NCI-H1417 treated with DMSO at 0.1 percent for 48 hours (cell line): Measurements from ENCODE around the gene PPP1CA.

Experiments
- DNase-seq: peaks from one replicate; lab custom pipeline; 2025; lab: John Stamatoyannopoulos, UW

The PPP1CA gene

DNA sequence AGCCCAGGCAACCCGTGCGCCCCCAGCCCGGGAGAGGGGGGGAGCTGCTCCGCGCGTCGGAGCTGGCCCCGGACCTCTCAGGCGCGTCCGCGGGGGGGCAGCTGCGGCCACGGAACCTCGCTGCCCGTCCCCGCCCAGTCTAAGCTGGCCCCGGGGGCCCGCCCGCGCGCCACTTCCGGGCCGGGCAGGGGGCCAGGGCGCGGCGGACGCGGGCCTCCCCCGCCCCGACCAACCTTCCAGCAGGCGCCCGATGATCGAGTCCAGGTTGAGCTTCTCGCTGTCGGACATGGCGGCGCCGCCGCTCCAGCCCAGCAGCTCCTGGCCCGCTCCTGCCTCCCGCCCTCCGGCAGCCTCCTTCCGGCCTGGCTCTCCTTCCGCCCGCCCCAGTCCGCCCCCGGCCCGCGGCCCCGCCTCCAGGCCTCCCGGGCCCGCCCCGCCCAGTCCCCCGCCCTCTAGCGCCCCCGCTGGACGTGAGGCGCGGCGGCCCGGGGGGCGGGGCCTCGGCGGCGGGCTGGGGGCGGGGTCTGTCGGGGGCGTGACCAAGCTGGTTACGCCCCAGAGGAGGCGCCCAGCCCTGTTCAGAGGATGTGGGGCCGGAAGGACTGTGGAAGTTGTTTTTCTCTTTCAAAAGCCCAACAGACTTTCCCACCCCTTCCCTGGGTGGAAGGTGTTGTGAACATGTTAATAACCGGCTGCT is at the start of gene PPP1CA:
Gene PPP1CA (minus strand): TSS at position 364 of the 697 bp plus-strand sequence. CDS start 76 bp downstream, at position 288.
- DNase-seq: peak; percentile 62

DNA sequence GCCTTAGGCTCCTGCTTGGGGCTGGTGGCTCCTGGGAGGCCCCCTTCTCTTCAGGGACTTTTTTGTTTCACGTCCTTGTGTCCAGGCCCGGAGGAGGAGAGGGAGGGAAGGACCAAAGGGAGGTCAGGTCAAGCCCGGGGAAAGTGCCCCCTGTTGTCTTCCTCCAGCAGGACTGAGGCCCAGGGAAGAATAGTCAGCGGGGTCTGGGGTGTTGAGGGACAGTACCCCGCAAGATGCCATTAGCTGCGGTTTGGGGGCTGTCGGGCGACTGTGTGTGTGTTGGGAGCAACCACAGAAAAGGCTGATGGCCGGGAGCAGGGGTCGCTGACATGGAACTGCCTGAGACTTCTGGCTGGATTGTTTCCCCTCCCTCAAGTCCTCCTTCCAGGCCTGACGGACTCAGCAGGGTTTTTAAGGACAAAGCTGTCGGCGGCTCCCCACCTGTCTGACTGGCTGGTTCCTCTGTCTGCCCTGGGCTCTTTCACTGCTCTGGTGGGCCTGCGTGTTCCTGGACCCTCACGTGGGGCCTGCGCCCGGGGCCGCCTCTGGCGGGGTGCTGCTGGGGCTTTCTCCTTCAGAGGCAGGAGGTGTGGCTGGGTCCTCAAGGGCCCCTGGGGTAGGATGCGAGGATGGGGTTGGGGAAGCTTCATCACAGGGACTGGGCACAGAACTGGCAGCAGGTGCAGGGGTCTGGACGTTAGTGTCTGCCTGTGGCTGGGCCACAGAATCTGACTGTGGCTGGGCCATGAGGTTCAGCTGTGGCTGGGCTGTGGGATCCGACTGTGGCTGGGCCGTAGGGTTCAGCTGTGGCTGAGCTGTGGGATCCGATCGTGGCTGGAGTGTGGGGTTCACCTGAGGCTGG is 49.4 kb upstream of the PPP1CA start:
- DNase-seq: no peak

DNA sequence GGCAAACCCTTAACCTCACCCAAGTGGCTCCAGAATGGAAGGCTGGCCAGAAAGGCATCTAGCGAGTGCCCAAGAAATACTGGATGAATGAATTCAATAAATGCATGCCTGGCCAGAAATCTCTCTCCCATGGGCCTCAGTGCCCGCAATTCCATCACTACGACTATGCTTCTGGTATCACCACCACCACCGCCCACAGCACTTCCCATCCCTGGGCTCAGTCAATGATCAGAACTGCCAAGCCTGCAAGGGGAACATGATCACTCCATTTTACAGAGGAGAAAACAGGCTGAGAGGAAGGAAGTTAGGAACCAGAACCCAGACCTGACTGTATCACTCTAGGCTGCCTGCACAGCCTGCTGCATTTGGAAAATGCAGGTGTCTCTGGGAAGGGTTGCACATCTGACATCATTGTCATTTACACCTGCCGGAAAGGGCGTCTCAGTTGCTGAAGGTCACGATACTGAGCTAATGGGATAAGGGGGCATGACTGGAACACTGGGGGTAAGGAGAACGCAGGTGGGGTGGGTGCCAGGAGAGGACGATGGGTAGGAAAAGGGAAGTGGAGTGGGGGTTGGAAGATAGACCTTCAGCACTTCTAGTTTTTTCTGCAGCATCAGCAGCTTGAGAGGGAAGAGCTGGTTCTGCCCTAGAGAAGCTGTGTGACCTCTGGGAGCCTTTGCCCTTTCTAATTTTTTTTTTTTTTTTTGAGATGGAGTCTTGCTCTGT is 47.6 kb upstream of the PPP1CA start:
- no peak for DNase-seq

- no peak for DNase-seq
Measured at GRCh38 chr11:67448220-67448609, 46.6 kb upstream of the PPP1CA start.

- no peak for DNase-seq
Measured at GRCh38 chr11:67445515-67445914, 43.9 kb upstream of the PPP1CA start.

DNA sequence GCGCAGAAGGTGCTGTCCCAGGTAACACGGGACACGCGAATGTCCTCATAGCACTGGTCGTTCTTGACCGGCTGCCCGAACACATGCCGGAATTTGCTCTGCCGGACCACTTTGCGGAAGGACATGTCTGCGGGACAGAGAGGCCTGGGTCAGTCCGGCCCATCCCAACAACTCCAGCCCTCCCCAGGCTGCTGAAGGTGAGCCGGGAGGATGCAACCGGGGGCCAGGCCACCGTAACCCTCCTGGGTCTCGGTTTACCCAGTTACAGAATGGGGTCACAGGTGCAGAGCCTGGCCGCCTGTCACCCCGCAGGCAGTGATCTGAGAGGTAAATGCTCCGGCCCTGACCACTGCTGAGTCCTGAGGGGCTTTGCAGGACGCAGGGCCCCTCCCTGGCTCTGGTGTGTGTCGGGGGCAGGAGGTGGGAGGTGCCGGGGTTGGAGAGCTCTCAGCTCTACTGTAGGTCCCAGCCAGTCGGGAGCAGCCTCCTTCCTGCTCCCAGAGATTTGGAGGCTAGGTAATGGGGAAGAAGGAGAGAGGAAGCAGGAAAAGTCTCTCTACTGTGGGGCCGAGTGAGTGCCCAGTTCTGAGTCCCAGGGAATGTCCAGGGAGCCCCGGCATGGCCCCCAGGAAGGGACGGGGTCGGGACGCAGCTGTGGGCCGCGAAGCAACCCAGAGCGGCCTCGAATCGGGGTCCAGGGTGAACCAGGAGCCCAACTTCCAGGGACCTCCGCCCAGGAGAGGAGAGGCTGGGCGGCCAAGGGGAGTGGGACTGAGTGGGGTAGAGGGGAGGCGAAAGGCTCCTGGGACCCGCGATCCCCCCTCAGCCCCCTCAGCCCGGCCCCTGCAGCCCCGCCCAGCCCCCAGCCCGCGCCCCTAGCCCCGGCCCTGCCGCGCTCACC is 41.1 kb upstream of the PPP1CA start:
- no peak for DNase-seq

- DNase-seq: no peak
Measured at GRCh38 chr11:67441731-67442351, 40.2 kb upstream of the PPP1CA start.

GRCh38 chr11:67441098-67441563 is 39.5 kb upstream of the PPP1CA start:
- no peak for DNase-seq

GRCh38 chr11:67440229-67441097 is 38.8 kb upstream of the PPP1CA start:
- DNase-seq: no peak

DNA sequence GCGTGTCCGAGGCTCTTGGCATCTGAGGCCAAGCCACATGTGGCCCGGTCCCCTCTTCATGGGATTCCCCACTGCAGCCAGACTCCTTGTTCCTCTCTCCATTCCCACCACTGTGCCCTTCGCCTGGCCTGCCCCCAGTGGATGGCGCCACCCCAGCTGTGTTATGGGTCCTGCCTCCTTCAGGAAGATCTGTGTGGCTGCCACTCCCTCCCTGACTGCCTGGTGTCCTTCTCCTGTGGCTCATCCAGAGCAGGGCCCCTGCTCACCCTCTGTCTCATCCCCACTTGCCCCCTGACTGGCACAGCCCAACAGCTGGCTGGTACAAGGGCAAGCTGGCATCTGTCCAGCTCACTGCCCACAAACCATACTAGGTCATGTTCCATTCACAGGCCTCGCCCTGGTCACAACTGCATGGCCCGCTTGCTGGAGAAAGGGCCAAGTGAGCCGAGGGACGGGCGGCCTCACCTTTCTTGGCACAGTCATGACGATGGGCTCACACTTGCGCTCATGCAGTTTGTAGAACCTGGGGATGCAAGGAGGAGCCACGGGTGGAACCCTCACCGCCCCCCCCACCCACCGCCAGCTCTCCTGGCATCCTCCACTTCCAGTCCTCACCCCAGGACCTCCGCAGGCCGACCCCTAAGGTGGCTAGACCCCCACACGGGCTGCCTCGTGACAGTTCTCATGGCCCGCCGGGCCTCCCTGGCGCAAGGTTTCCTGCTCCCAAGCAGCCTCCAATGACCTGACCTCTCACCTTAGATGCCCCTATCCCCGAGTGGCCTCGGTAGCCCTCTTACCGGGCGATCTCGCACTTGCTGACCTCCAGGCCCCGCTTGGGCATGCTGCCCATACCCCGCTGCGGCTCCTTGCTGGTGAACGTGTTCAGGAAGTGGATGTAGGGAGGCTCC is 37.9 kb upstream of the PPP1CA start:
- DNase-seq: no peak

DNA sequence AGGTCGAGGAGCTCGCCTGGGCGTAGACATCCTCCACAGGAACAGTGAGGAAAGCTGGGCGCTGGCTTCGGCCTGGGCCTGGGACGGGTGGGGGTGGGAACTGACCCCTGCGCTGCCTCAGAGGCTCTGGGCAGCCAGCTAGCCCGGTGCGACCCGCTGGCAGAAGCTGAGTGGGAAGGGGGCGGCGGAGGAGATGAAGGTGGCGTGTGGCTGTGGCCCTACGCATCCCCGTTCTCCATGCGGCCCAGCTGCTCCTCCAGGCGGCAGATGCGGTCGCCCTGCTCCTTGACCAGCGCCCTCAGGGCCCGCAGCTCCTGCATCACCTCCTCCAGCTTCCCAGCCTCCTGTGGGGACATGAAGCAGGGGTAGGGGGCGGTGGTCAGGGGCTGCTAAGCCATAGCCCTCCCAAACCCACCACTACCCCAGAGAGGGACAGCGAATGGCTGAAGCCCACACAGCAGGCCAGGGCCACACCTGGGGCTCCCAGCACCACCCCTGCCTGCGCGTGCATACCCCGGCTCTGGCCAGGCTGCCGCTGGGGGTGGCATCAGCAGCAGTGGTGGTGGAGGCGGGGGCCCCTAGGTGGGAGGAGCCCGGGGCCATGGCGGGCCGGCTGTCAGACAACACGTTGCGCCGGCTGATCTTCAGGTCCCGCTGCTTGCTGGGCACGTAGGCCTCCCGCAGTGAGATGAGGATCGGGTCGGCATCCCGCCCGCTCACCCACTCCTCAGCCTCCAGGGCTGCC is 36.7 kb upstream of the PPP1CA start:
- DNase-seq: no peak

- no peak for DNase-seq
Measured at GRCh38 chr11:67437809-67438157, 36.1 kb upstream of the PPP1CA start.

- DNase-seq: no peak
Measured at GRCh38 chr11:67437082-67437808, 35.6 kb upstream of the PPP1CA start, which contains the start of gene PTPRCAP. Gene PTPRCAP (minus strand): TSS chr11:67437682. CDS start chr11:67437619, 63 bp downstream.

- no peak for DNase-seq
Measured at GRCh38 chr11:67436459-67437081, 34.9 kb upstream of the PPP1CA start.

DNA sequence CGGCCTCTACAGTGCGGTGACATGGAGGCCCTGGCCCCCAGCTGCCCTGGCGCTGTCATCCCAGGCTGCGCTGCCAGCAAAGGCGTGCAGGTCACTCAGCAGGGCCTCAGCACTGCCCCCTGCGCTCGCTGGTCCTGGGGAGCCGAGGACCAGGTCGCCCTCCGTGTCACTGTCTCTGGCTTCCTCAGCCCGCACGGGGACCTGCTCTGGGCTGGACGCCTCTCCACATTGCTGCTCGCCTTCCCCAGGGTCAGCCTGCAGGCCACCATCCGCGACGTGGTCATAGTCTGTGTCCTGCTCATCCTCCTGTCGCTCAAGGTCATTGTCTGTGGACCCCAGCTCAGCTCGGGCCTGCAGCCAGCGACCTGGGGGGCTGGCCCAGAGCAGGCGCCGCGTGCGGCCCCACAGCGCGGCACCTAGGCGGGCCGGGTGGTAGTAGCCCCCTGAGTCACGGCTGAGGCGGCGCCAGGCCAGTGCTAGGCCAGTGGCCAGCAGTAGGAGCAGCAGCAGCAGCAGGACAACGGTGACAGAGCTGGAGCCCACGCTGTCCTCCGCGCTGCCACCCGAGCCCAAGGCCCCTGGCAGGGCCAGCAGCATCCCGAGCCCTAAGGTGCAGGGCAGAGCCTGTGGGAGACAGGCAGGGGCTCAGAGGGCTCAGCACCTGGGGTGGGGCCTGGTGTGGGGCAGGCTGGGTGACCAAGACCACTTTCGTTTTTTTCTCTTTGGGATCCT is 34.2 kb upstream of the PPP1CA start:
- DNase-seq: no peak

GRCh38 chr11:67435031-67435726 is 33.5 kb upstream of the PPP1CA start:
- DNase-seq: no peak
